HG02852 (cell line): ENCODE data around the gene PROZ.

ENCODE experiments used
- ATAC-seq: cut with Tn5 transposase; IDR thresholded peaks from one replicate; pipeline ENCODE4 v1.9.1; 2021; ENCODE audit warnings: mild to moderate bottlenecking, moderate library complexity; ENCODE audit not compliant: unreplicated experiment

The PROZ gene

GRCh38 chr13:113139577-113139976 is 18.9 kb upstream of the PROZ start:
- no peak for ATAC-seq

GRCh38 chr13:113140677-113141600 is 17.5 kb upstream of the PROZ start:
- ATAC-seq: no peak

- ATAC-seq: no peak
Measured at GRCh38 chr13:113141601-113141970, 16.9 kb upstream of the PROZ start.

- ATAC-seq: no peak
Measured at GRCh38 chr13:113142876-113143275, 15.6 kb upstream of the PROZ start.

GRCh38 chr13:113143466-113144254 is 14.8 kb upstream of the PROZ start:
- ATAC-seq: no peak

GRCh38 chr13:113144255-113144629 is 14.2 kb upstream of the PROZ start:
- no peak for ATAC-seq

- ATAC-seq: no peak
Measured at GRCh38 chr13:113145496-113145895, 13.0 kb upstream of the PROZ start.

- ATAC-seq: no peak
Measured at GRCh38 chr13:113145911-113146598, 12.4 kb upstream of the PROZ start.

- no peak for ATAC-seq
Measured at GRCh38 chr13:113146750-113147149, 11.7 kb upstream of the PROZ start.

GRCh38 chr13:113147206-113147605 is 11.2 kb upstream of the PROZ start:
- ATAC-seq: no peak

- ATAC-seq: no peak
Measured at GRCh38 chr13:113148407-113148806, 10.0 kb upstream of the PROZ start.

- no peak for ATAC-seq
Measured at GRCh38 chr13:113148940-113149503, 9.4 kb upstream of the PROZ start.

- ATAC-seq: no peak
Measured at GRCh38 chr13:113149711-113150549, 8.5 kb upstream of the PROZ start.

- no peak for ATAC-seq
Measured at GRCh38 chr13:113150550-113151365, 7.7 kb upstream of the PROZ start.

- no peak for ATAC-seq
Measured at GRCh38 chr13:113151745-113152690, 6.4 kb upstream of the PROZ start.

- ATAC-seq: no peak
Measured at GRCh38 chr13:113152691-113152983, 5.8 kb upstream of the PROZ start.

- ATAC-seq: peak; percentile 34
Measured at GRCh38 chr13:113152984-113153809, 5.3 kb upstream of the PROZ start.
